ENCODE results near the gene RNF182. TPM values are rescaled to one million over a fixed set of nuclear protein-coding genes. Genes with fewer than 3 reads are reported as not detected.
"Not testable (repeated sequence)": the region's sequence is repeated elsewhere in the genome, so short reads cannot be mapped to it uniquely, and the experiment has no call there.

Gene RNF182
- total RNA-seq, 2 donors from 2014 or later: 0.16 to 0.25 TPM

DNA sequence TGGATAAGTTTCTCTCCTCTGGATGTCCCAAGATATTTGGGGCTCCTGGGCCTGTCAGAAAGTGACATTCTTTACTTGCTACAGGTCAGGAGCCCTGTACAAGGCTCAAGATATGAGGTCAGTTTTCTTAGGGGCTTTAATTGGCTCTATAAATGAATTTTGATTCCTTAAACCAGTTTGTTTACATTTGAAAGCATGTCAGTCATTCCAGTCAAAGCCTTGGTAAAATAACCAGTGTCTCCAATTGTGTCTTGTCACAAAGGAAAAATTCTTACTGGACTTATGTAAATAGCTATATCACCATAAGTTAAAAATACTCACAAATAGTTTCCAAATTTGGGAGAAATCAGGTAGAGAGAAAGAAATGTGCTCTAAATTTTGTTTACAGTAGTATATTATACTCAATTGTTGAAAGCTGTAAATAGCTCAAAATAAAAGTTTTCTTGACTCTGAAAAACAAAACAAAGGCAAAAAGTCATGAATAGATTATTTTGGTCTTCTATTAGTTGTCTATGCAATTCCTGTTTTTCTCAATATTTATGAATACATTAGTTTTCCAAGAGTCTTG lies 22.9 kb downstream of the RNF182 start:
- Mint-ChIP-seq H3K36me3 (ENCODE audit: low read depth) (peaks cover 6% of the 10 kb centered on the region), H3K4me1 (no peaks in the 10 kb centered on the region), H3K4me3 (no peak overlapping the region), H3K27me3 (peaks cover 7% of the 10 kb centered on the region), H3K27ac (no peak overlapping the region)
- ATAC-seq (no peak), DNase-seq (no peak)
- peaks cover 1% of the 10 kb centered on the region for H3K9me3 ChIP-seq (ENCODE audit: control insufficient read depth, low read length, poor library complexity, severe bottlenecking)

DNA sequence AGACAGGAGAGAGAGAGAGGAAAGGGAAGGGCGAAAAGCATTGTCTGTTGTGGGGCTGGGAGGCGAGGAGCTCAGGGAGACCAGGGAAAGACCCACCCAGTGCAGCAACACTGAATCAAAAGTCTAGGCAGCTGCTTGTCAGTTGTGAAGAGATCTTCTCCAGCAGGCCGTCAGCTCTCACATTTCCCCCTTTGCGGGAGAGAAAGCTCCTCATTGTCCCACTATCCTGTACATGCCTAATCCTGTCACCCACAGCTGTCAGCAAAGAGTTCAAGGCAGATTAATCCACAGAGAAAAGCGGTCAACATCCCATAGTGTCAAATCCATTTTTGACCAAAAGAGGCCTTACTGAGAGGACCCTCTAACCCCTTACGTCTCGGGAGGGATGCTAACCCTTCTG lies 27.3 kb downstream of the RNF182 start:
- Mint-ChIP-seq H3K27me3 (peaks cover 15% of the 10 kb centered on the region), H3K36me3 (ENCODE audit: low read depth) (peaks cover 5% of the 10 kb centered on the region), H3K4me1 (peaks cover 2% of the 10 kb centered on the region), H3K27ac (no peak overlapping the region), H3K4me3 (no peak overlapping the region)
- ATAC-seq (no peak), DNase-seq (no peak)
- no peaks in the 10 kb centered on the region for H3K9me3 ChIP-seq (ENCODE audit: control insufficient read depth, low read length, poor library complexity, severe bottlenecking)

DNA sequence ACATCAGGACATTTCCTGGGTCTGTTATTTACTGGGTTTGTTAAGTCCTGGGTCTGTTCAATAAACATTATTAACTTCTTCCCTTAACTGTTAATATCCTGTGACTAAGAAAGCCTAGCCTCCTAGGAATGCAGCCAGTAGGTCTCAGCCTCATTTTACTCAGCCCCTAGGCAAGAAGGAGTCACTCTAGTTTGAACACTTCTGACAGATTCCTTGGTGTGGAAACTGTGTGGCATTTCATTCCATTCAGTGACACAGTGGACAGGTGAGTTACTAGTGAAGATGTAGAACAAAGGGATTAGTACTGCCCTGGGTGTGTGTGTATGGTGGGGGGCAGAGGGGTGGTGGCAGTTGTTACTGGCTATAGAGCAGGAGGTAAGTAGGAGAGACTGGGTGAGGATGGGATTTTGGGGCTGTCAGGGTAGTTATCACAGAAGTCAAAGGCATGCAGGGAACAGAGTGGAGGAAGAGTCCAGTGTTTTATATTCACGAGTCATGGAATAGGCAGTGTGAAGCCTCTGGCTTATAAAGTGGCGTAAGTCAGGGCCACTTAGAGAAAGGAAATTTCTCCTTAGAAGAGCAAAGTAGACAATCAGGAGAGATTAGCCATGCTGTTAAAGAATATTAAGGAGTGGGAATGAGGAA lies 28.4 kb downstream of the RNF182 start:
- H3K4me3 Mint-ChIP-seq: no peak overlapping the region
- no peak for DNase-seq

DNA sequence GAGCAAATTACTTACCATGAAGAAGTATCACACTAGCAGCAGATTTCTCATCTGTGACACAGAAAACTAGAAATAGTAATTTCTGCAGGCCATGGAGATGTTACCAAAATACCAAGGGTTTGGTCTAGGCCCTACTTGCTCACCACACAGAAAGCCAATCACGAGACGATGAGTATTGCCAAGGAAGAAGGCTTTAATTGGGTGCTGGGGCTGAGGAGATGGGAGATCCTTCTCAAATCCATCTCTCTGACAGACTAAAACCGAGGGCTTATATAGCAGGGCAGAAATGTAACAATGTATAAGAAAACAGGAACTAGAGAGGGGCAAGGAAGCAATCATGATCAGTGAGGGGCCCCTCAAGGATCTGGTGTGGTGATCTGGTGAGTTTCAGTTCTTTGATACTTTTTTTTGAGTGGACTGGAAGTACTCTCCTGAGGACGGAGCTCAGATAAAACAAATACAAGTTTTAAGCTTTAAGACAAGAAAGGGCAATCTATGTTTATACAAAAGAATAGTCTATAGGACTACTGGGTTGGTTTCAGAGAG lies 40.9 kb downstream of the RNF182 start:
- ATAC-seq (no peak), DNase-seq (no peak)
- Mint-ChIP-seq H3K4me3 (no peak overlapping the region), H3K4me1 (no peaks in the 10 kb centered on the region), H3K27ac (no peak overlapping the region), H3K36me3 (ENCODE audit: low read depth) (peaks cover 6% of the 10 kb centered on the region), H3K27me3 (peaks cover 15% of the 10 kb centered on the region)
- no peaks in the 10 kb centered on the region for H3K9me3 ChIP-seq (ENCODE audit: control insufficient read depth, low read length, poor library complexity, severe bottlenecking)

More for the DNA sequence above, 28.4 kb downstream of the RNF182 start:
- Mint-ChIP-seq H3K4me1 (peaks cover 2% of the 10 kb centered on the region), H3K27me3 (peaks cover 15% of the 10 kb centered on the region), H3K36me3 (ENCODE audit: low read depth) (peaks cover 5% of the 10 kb centered on the region), H3K27ac (no peak overlapping the region)
- no peak for ATAC-seq
- no peaks in the 10 kb centered on the region for H3K9me3 ChIP-seq (ENCODE audit: control insufficient read depth, low read length, poor library complexity, severe bottlenecking)

DNA sequence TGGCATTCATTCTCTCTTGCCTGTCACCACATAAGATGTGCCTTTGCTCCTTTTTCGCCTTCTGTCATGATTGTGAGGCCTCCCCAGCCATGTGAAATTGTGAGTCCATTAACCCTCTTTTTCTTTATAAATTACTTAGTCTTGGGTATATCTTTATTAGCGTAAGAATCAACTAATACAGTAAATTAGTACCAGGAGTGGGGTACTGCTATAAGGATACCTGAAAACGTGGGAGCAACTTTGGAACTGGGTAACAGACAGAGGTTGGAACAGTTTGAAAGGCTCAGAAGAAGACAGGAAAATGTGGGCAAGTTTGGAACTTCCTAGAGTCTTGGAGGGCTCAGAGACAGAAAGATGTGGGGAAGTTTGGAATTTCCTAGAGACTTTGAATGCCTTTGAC lies 46.6 kb downstream of the RNF182 start:
- Mint-ChIP-seq H3K27ac (no peak overlapping the region), H3K4me1 (no peaks in the 10 kb centered on the region), H3K4me3 (no peak overlapping the region), H3K36me3 (ENCODE audit: low read depth) (no peaks in the 10 kb centered on the region), H3K27me3 (no peaks in the 10 kb centered on the region)
- ATAC-seq (no peak), DNase-seq (no peak)
- H3K9me3 ChIP-seq (ENCODE audit: control insufficient read depth, low read length, poor library complexity, severe bottlenecking): no peaks in the 10 kb centered on the region

- not testable (repeated sequence) for H3K4me3 Mint-ChIP-seq; H3K27me3 Mint-ChIP-seq; ATAC-seq; DNase-seq; H3K4me1 Mint-ChIP-seq; H3K9me3 ChIP-seq (ENCODE audit: control insufficient read depth, low read length, poor library complexity, severe bottlenecking); H3K27ac Mint-ChIP-seq; H3K36me3 Mint-ChIP-seq (ENCODE audit: low read depth)
These were observed 47.9 kb downstream of the RNF182 start for GRCh38 chr6:13972602-13973001.

- not testable (repeated sequence) for H3K9me3 ChIP-seq (ENCODE audit: control insufficient read depth, low read length, poor library complexity, severe bottlenecking); H3K4me3 Mint-ChIP-seq; H3K36me3 Mint-ChIP-seq (ENCODE audit: low read depth); H3K4me1 Mint-ChIP-seq; H3K27ac Mint-ChIP-seq; DNase-seq; ATAC-seq; H3K27me3 Mint-ChIP-seq
These were observed 48.7 kb downstream of the RNF182 start for GRCh38 chr6:13973422-13973821.

DNA sequence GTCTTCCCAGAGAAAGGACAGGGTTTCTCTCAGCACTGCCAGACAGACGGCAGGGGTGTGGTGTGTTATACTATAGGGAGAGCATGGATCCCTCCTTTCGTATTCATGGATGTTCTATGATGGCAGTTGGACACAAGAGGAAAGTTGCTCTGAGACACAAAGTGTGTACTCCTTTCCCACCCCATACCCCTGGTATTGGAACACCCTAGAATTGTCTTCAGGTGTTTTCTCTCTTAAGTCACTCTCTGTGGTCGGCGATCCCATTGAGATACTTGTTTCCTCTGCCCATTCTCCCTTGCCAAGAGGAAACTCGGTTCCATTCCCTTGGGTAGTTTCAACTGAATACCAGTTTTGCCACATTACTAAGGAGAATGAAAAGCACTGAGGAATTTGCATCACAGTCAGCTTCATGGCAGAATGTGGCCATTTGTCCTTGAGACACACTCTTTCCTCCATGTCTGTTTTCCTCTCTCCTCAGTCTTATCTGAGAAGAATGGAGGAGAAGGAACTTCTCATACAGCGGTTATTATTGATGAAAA lies 53.4 kb downstream of the RNF182 start:
- H3K27ac Mint-ChIP-seq: no peak overlapping the region
- no peak overlapping the region for H3K4me3 Mint-ChIP-seq
- no peak for ATAC-seq
- H3K36me3 Mint-ChIP-seq (ENCODE audit: low read depth): peaks cover 2% of the 10 kb centered on the region
- no peaks in the 10 kb centered on the region for H3K4me1 Mint-ChIP-seq
- H3K9me3 ChIP-seq (ENCODE audit: control insufficient read depth, low read length, poor library complexity, severe bottlenecking): no peaks in the 10 kb centered on the region
- peaks cover 25% of the 10 kb centered on the region for H3K27me3 Mint-ChIP-seq
- no peak for DNase-seq

- Mint-ChIP-seq H3K27me3 (peaks cover 31% of the 10 kb centered on the region), H3K27ac (no peak overlapping the region), H3K4me1 (no peaks in the 10 kb centered on the region), H3K4me3 (no peak overlapping the region), H3K36me3 (ENCODE audit: low read depth) (peaks cover 2% of the 10 kb centered on the region)
- no peak for ATAC-seq
- H3K9me3 ChIP-seq (ENCODE audit: control insufficient read depth, low read length, poor library complexity, severe bottlenecking): no peaks in the 10 kb centered on the region
- no peak for DNase-seq
These were observed 54.0 kb downstream of the RNF182 start for GRCh38 chr6:13978787-13979186.

GRCh38 chr6:13979284-13980171 lies 54.8 kb downstream of the RNF182 start:
- H3K27ac Mint-ChIP-seq: no peak overlapping the region
- DNase-seq (no peak), ATAC-seq (no peak)
- peaks cover 5% of the 10 kb centered on the region for H3K36me3 Mint-ChIP-seq (ENCODE audit: low read depth)
- no peak overlapping the region for H3K4me3 Mint-ChIP-seq
- H3K27me3 Mint-ChIP-seq: peaks cover 38% of the 10 kb centered on the region
- H3K9me3 ChIP-seq (ENCODE audit: control insufficient read depth, low read length, poor library complexity, severe bottlenecking): no peaks in the 10 kb centered on the region
- H3K4me1 Mint-ChIP-seq: no peaks in the 10 kb centered on the region

- peaks cover 6% of the 10 kb centered on the region for H3K36me3 Mint-ChIP-seq (ENCODE audit: low read depth)
- H3K4me3 Mint-ChIP-seq: no peak overlapping the region
- H3K27ac Mint-ChIP-seq: no peak overlapping the region
- DNase-seq (no peak), ATAC-seq (no peak)
- H3K27me3 Mint-ChIP-seq: peaks cover 39% of the 10 kb centered on the region
- H3K4me1 Mint-ChIP-seq: no peaks in the 10 kb centered on the region
- no peaks in the 10 kb centered on the region for H3K9me3 ChIP-seq (ENCODE audit: control insufficient read depth, low read length, poor library complexity, severe bottlenecking)
These were observed 55.8 kb downstream of the RNF182 start for GRCh38 chr6:13980534-13980933.

DNA sequence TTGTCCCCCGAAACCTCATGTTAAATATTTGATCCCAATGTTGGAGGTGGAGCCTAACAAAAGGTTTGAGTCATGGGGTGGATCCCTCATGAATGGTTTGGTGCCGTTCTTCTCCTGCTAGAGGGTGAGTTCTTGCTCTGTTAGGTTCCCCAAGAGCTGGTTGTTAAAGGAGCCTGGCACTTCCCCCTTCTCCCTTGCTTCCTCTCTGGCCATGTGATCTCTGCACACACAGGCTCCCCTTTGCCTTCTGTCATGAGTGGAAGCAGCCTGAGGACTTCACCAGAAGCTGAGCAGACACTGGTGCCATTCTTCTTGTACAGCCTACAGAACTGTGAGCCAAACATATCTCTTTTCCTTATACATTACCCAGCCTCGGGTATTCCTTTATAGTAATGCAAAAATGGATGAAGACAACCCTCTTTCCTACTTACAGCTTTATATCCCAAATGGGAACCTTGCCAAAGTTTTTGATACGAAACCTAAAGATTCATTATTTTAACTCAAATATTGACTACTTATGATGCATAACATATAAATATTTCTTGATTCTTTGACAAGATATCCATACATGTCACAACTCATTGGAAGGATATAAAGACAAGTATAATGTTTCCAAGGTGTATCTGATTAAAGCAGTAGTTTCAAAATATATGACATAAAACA lies 61.0 kb downstream of the RNF182 start:
- DNase-seq (no peak), ATAC-seq (no peak)
- Mint-ChIP-seq H3K27me3 (peaks cover 79% of the 10 kb centered on the region), H3K36me3 (ENCODE audit: low read depth) (peaks cover 6% of the 10 kb centered on the region), H3K4me3 (no peak overlapping the region), H3K4me1 (no peaks in the 10 kb centered on the region), H3K27ac (no peak overlapping the region)
- H3K9me3 ChIP-seq (ENCODE audit: control insufficient read depth, low read length, poor library complexity, severe bottlenecking): no peaks in the 10 kb centered on the region
